Transverse colon (tissue), 4 donors: ENCODE results near the gene OCA2.

ENCODE experiments used
- POLR2A ChIP-seq: fragments of 450-650 bp; IDR thresholded peaks from one replicate; pipeline ENCODE4 v1.6.1; 2016; ENCODE audit warnings: antibody characterized with exemption, mild to moderate bottlenecking, moderate library complexity
- POLR2AphosphoS5 ChIP-seq, 3 donors: sonication (generic); formaldehyde crosslinking; IDR thresholded peaks; one replicate each; pipeline ENCODE4 v1.6.1; 2016; ENCODE audit warnings: antibody characterized with exemption in 3 of 3
- TF ChIP-seq, protein P1 (sequence below), 5 experiments: fragments of 200-600 bp in 3 of 5; fragments of 450-650 bp in 2 of 5; sonication (generic) in 3 of 5; IDR thresholded peaks; 1 replicate in 2 of 5; 2 replicates in 3 of 5; pipeline ENCODE4 v1.5.1; 2016 to 2017; ENCODE audit warnings: antibody characterized with exemption in 5 of 5, inconsistent platforms in 3 of 5, mild to moderate bottlenecking in 2 of 5, moderate library complexity in 1 of 5

DNA sequence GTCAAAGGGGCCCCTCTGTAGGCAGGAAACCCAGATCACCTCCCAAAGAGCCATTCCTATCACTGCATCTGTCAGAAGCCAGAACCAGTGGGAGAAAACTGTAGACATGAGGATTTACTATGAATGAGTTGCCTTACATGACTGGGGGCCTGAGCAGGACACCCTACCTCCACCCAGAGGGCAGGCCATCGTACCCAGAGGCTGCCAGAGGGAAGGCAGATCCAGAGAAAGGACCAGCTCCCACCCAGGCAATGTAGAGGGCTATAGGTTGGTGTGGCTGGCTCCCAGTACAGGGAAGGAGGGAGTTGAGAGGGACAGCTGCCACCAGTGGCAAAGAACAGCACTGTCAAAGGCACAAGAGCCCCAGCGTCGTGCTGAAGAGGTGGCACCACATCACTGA lies 233.2 kb downstream of the OCA2 start:
- TF ChIP-seq, protein P1, sequence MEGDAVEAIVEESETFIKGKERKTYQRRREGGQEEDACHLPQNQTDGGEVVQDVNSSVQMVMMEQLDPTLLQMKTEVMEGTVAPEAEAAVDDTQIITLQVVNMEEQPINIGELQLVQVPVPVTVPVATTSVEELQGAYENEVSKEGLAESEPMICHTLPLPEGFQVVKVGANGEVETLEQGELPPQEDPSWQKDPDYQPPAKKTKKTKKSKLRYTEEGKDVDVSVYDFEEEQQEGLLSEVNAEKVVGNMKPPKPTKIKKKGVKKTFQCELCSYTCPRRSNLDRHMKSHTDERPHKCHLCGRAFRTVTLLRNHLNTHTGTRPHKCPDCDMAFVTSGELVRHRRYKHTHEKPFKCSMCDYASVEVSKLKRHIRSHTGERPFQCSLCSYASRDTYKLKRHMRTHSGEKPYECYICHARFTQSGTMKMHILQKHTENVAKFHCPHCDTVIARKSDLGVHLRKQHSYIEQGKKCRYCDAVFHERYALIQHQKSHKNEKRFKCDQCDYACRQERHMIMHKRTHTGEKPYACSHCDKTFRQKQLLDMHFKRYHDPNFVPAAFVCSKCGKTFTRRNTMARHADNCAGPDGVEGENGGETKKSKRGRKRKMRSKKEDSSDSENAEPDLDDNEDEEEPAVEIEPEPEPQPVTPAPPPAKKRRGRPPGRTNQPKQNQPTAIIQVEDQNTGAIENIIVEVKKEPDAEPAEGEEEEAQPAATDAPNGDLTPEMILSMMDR (IDR thresholded peaks at IDR 0.05): no peak
- no peak for TF ChIP-seq POLR2AphosphoS5 (IDR thresholded peaks at IDR 0.05)
- no peak for TF ChIP-seq POLR2A
